ENCODE measurements around the gene CTTNBP2. TPM values are rescaled to one million over a fixed set of nuclear protein-coding genes. Genes with fewer than 3 reads are reported as not detected.
A peak's percentile ranks its signal among the peaks of the same experiment; 100 is the strongest.

The CTTNBP2 gene
- total RNA-seq, 1 donor from 2014 or later = 1.8 TPM

DNA sequence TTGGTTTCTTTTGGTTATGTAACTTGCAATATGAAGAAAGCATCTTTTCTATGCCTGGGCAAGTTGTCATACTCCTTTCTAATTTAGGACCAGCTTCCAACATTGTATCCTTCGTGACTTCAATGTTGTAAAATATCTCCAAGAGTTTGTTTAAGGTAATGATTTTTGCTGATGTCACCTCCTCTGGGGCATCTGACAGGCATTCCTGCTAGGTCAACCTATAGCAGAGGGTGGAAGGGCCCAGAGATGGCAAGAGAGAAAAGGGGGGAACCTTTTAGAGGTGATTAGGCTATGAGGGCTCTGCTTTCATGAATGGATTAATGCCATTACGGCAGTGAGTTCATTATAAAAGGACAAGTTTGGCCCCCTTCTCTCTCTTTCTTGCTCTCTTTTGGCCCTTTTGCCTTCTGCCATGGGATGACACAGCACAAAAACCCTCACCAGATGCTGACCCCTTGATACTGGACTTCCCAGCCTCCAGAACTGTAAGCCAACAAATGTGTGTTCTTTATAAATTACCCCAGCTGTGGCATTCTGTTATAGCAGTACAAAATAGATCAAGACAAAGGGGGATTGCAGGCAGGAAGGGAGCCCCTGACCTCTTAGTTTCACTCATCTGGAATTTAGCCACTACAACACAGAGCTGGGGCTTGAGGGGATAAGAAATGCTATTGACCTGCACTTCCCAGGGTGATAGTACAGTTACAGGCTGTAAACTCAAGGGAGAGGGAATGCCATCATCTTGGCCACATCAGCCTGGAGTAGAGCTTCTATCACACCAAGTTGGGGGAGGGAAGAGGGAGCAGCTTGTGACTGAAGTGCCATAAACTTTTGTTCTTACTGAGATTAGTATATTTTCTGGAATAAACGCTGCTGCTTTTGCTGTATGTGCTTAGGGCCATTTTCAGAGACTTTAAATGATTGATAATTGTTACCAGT is 197.5 kb downstream of the CTTNBP2 start:
- TF ChIP-seq, protein P1, sequence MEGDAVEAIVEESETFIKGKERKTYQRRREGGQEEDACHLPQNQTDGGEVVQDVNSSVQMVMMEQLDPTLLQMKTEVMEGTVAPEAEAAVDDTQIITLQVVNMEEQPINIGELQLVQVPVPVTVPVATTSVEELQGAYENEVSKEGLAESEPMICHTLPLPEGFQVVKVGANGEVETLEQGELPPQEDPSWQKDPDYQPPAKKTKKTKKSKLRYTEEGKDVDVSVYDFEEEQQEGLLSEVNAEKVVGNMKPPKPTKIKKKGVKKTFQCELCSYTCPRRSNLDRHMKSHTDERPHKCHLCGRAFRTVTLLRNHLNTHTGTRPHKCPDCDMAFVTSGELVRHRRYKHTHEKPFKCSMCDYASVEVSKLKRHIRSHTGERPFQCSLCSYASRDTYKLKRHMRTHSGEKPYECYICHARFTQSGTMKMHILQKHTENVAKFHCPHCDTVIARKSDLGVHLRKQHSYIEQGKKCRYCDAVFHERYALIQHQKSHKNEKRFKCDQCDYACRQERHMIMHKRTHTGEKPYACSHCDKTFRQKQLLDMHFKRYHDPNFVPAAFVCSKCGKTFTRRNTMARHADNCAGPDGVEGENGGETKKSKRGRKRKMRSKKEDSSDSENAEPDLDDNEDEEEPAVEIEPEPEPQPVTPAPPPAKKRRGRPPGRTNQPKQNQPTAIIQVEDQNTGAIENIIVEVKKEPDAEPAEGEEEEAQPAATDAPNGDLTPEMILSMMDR (conservative IDR thresholded peaks at IDR 0.05; ENCODE audit: low read depth, low read length) = no peak
- no peak overlapping the region for H3K4me3 ChIP-seq (ENCODE audit: low read depth, low read length)
- no peak for DNase-seq (ENCODE audit: low read depth)

DNA sequence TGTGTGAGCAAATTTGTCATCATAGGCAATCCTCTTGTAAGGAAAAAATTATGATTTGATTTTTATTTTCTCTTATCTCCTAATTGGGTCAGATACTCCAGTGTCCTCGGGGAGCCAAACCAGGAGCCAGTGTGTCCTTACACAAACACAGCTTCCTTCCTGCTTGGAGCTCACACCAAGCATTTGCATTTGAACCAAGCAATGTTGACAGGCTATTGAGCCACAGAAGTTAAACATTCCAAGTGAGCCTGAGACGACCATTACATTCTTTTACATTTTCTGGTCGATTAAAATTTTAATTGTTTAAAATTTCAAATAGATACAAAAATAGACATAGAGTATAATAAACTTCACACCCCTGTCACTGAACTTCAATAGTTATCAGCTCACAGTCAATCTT is 198.6 kb downstream of the CTTNBP2 start:
- H3K4me3 ChIP-seq (ENCODE audit: low read depth, low read length) = no peak overlapping the region
- TF ChIP-seq, protein P1 (conservative IDR thresholded peaks at IDR 0.05; ENCODE audit: low read depth, low read length) = no peak
- DNase-seq (ENCODE audit: low read depth) = no peak

DNA sequence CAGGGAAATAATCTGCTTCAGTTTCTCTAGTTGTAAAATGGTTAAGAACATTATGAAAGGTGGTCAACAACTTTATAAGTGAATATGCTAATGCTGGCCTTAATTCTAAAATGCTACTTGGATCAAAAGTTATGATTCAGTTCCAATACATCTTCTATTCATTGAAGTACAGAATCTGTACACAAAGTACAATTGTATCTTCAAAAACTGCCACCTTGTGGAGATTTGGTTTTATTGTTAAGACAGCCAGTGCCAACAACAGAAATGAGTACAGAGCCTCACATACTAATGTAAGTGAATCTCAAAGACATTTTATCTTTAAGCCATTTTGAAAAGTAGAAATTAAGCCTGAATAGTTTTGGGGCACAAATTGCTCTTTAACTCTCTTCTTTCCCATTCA is 199.4 kb downstream of the CTTNBP2 start:
- H3K4me3 ChIP-seq (ENCODE audit: low read depth, low read length) = peak overlapping the region; percentile 14
- TF ChIP-seq, protein P1 (conservative IDR thresholded peaks at IDR 0.05; ENCODE audit: low read depth, low read length) = peak; percentile 52
- no peak for DNase-seq (ENCODE audit: low read depth)

DNA sequence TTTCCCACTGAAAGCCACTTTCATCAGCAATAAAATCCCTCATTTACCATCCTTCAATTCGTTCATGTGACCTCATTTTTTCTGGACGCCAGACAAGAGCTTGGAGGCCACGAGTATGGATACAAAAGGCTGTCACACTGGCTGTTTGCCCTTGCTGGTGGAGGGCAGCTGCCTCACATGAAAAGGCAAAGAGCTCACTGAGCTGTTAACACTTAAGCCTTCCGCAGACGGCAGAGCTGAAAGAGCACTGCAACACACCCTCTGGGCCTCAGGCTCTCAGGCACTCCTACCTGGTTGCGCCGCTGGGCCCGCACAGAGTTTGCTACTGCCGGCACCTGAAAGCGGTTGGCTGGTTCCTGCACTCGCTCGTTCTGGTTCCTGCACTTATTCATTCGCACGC is 199.9 kb downstream of the CTTNBP2 start:
- H3K4me3 ChIP-seq (ENCODE audit: low read depth, low read length) = peak overlapping the region; percentile 14
- TF ChIP-seq, protein P1 (conservative IDR thresholded peaks at IDR 0.05; ENCODE audit: low read depth, low read length) = no peak
- no peak for DNase-seq (ENCODE audit: low read depth)

DNA sequence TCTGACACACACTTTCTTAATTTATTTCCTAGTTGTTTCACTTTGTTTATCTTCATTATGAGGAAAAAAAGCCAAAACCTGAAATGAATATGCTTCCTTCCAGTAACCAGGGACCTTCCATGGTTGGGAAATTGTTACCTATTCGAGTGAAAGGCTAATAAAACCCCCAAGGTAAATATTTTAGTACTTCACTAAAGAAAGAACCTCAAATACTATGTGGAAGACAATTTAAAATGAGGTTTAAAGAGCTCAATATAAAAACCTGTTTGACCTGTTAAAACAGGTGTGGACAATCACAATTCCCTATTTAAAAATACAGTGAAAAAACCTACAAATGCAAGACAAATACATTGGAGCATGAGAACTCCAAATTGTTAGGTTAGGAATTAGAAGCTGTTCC is 200.8 kb downstream of the CTTNBP2 start:
- H3K4me3 ChIP-seq (ENCODE audit: low read depth, low read length) = no peak overlapping the region
- no peak for DNase-seq (ENCODE audit: low read depth)
- TF ChIP-seq, protein P1 (conservative IDR thresholded peaks at IDR 0.05; ENCODE audit: low read depth, low read length) = no peak

DNA sequence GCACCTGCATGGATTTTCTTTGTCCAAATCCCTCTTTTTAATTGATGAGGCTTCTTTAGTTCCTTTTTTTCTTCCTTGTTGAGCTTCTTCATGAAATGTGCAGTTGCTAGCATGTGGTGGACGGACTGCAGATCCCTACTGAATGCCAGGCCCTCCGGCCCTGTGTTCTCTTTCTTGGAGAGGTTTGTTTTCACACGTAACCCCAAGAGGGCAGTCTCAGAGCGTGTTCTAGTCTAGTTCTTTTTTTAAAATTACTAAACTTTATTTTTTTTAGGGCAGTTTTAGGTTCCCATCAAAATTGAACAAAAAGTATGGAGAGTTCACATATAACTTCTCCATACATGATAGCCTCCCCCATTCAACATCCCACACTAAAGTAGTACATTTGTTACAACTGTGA is 203.4 kb downstream of the CTTNBP2 start:
- H3K4me3 ChIP-seq (ENCODE audit: low read depth, low read length) = no peak overlapping the region
- DNase-seq (ENCODE audit: low read depth) = no peak
- TF ChIP-seq, protein P1 (conservative IDR thresholded peaks at IDR 0.05; ENCODE audit: low read depth, low read length) = peak; percentile 30

DNA sequence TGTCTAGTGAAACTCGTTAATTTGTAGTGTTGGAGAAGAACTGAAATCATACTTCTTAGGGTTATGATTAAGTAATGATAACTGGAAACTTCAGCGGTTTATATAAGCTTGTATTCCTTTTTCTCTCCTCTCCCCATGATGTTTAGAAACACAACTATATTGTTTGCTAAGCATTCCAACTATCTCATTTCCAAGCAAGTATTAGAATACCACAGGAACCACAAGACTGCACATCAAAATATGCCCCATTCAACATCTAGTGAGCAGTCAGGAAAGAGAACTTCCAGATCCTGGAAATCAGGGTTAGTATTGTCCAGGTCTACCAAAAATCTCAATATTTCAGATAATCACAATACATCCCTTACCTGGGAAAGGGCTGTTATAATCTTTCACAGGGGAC is 205.8 kb downstream of the CTTNBP2 start:
- DNase-seq (ENCODE audit: low read depth) = no peak
- no peak overlapping the region for H3K4me3 ChIP-seq (ENCODE audit: low read depth, low read length)

More for the DNA sequence above, 205.8 kb downstream of the CTTNBP2 start:
- TF ChIP-seq, protein P1 (conservative IDR thresholded peaks at IDR 0.05; ENCODE audit: low read depth, low read length) = no peak
